Heart left ventricle (tissue), 16 donors: ENCODE measurements around the gene PPP1R1B. TPM values are rescaled to one million over a fixed set of nuclear protein-coding genes. Genes with fewer than 3 reads are reported as not detected.
A peak's percentile ranks its signal among the peaks of the same experiment; 100 is the strongest.

ENCODE experiments used
- ATAC-seq, 4 donors: fragments of 200-7000 bp; cut with Tn5 transposase; one replicate each; pipeline ENCODE4 v1.9.1; 2020 to 2022; ENCODE audit warnings: moderate library complexity in 4 of 4, mild to moderate bottlenecking in 3 of 4, moderate number of reproducible peaks in 1 of 4
- DNase-seq, 5 donors: peaks; one replicate each; pipeline ENCODE4 v3.0.0-alpha.2; 2020
- H3K27ac ChIP-seq, 12 donors: fragments of 200-600 bp; sonication (generic) in 4 of 12; one replicate each; pipeline versions ENCODE4 v1.5.0 to v1.8.0; 2016 to 2022; ENCODE audit warnings: mild to moderate bottlenecking in 2 of 12
- H3K27me3 ChIP-seq, 9 donors: fragments of 200-600 bp; sonication (generic) in 2 of 9; one replicate each; pipeline versions ENCODE4 v1.5.1 to v1.8.0; 2016 to 2022; ENCODE audit warnings: mild to moderate bottlenecking in 3 of 9
- H3K36me3 ChIP-seq, 9 donors: fragments of 200-600 bp; sonication (generic) in 2 of 9; one replicate each; pipeline versions ENCODE4 v1.5.0 to v1.8.0; 2018 to 2022; ENCODE audit warnings: mild to moderate bottlenecking in 2 of 9
- H3K4me1 ChIP-seq, 12 donors: fragments of 200-600 bp; sonication (generic) in 4 of 12; one replicate each; pipeline versions ENCODE4 v1.5.0 to v1.8.0; 2016 to 2022; ENCODE audit warnings: mild to moderate bottlenecking in 3 of 12
- H3K4me3 ChIP-seq, 12 donors: fragments of 200-600 bp; sonication (generic) in 4 of 12; one replicate each; pipeline versions ENCODE4 v1.5.0 to v1.8.0; 2017 to 2022; ENCODE audit warnings: mild to moderate bottlenecking in 9 of 12, moderate library complexity in 4 of 12
- H3K9me3 ChIP-seq, 12 donors: fragments of 200-600 bp; sonication (generic) in 4 of 12; one replicate each; pipeline versions ENCODE4 v1.5.0 to v1.8.0; 2016 to 2022; ENCODE audit warnings: mild to moderate bottlenecking in 1 of 12
- POLR2A ChIP-seq, 2 donors: fragments of 450-650 bp; IDR thresholded peaks; one replicate each; pipeline ENCODE4 v1.6.1; 2017; ENCODE audit warnings: antibody characterized with exemption in 2 of 2, mild to moderate bottlenecking in 2 of 2, moderate library complexity in 2 of 2
- WGBS, 4 donors: extraction: QIAGEN DNeasy Blood & Tissue Kit in 2 of 4; methylation state at CpG; one replicate each; pipeline versions ENCODE4 v1.1.5 to v1.1.7; 2013 to 2018; 5-methylcytosine and 5-hydroxymethylcytosine counted together
- intact Hi-C, 10 donors: fragments of 100-400 bp; cut with DNase I; formaldehyde crosslinking; loops; one replicate each; pipeline versions ENCODE4 v1.11.1 to v1.14.2; 2022
- polyA plus RNA-seq, 2 donors: library from polyadenylated mRNA; stranded (reverse); fragments of 200-250 nt; gene quantifications; one replicate each; pipeline ENCODE4 v1.2.3, GENCODE V29; 2013
- total RNA-seq, 9 donors: library from RNA; depleted of rRNA in 2 of 9; stranded (reverse); fragments of >200 nt in 2 of 9; fragmentation: NEBNext Ultra II Directional in 3 of 9; extraction: Animal tissue kit (Norgen Biotek cat#: 25700) in 3 of 9; gene quantifications; one replicate each; pipeline versions ENCODE4 v1.1.0 to v1.2.4, GENCODE V29; 2016 to 2023
- TF ChIP-seq, protein P1 (sequence below), 12 donors: fragments of 200-600 bp; sonication (generic) in 4 of 12; IDR thresholded peaks; one replicate each; pipeline versions ENCODE4 v1.5.0 to v1.8.0; 2018 to 2022; ENCODE audit warnings: antibody characterized with exemption in 12 of 12, mild to moderate bottlenecking in 5 of 12
- donor health status: ischemic (EF 13 %, LVEDD 7.1; RV severe dilation, severe dysfunction).
- donor health status: healthy with polysubstance abuse.
- donor health status: DM: no; HTN: yes; CAD: no.
- donor health status: DM: no; HTN: no; CAD: no.
- donor health status: ischemic (EF 25% LVEDD 6.9; RV normal size, moderate dysfunction).
- donor health status: ischemic (EF 25% LVEDD 5.7; RV mildly dilated, moderate dysfunction).
- donor health status: healthy.
- donor health status: DM: yes; HTN: yes; CAD: no.
- donor health status: ischemic (EF 35%, LVEDD 5.7; RV mildly dilated, moderate dysfunction).
- donor health status: nonischemic (EF 11% LVEDD 7.7; RV severe dilation, severe dysfunction).
- donor health status: DM: yes; HTN: yes; CAD: no.
- donor health status: PGD.
- donor health status: ischemic (EF 29% LVEDD 5.4; RV normal size, mild dysfunction).
- donor health status: nonischemic (EF 23%, LVEDD 6.1; RV moderate dilation, normal function).

The PPP1R1B gene
- total and polyA plus RNA-seq, 11 donors: 0.54 to 5.8 (median 0.88) TPM; not detected in 1

GRCh38 chr17:39596543-39597267, 30.0 kb upstream of the PPP1R1B start:
- Histone ChIP-seq H3K4me1 (peaks cover 0 to 34% (median 18%) of the 10 kb centered on the region in 12 donors), H3K27me3 (peaks cover 45 to 89% (median 77%) of the 10 kb centered on the region in 9 donors), H3K9me3 (no peaks in the 10 kb centered on the region), H3K4me3 (no peak overlapping the region), H3K27ac (no peak overlapping the region), H3K36me3 (no peaks in the 10 kb centered on the region)
- intact Hi-C loops: no loop called here
- DNase-seq (no peak), ATAC-seq (no peak)
- WGBS, 4 donors: 2 to 4% (median 4%) methylated on average over 38 to 47 of the region's 47 CpGs
- no peak for TF ChIP-seq POLR2A (IDR thresholded peaks at IDR 0.05)
- TF ChIP-seq, protein P1, sequence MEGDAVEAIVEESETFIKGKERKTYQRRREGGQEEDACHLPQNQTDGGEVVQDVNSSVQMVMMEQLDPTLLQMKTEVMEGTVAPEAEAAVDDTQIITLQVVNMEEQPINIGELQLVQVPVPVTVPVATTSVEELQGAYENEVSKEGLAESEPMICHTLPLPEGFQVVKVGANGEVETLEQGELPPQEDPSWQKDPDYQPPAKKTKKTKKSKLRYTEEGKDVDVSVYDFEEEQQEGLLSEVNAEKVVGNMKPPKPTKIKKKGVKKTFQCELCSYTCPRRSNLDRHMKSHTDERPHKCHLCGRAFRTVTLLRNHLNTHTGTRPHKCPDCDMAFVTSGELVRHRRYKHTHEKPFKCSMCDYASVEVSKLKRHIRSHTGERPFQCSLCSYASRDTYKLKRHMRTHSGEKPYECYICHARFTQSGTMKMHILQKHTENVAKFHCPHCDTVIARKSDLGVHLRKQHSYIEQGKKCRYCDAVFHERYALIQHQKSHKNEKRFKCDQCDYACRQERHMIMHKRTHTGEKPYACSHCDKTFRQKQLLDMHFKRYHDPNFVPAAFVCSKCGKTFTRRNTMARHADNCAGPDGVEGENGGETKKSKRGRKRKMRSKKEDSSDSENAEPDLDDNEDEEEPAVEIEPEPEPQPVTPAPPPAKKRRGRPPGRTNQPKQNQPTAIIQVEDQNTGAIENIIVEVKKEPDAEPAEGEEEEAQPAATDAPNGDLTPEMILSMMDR (IDR thresholded peaks at IDR 0.05): no peak

GRCh38 chr17:39597372-39598046, 29.2 kb upstream of the PPP1R1B start:
- no peaks in the 10 kb centered on the region for H3K9me3 ChIP-seq
- no peaks in the 10 kb centered on the region for H3K36me3 ChIP-seq
- H3K27ac ChIP-seq: no peak overlapping the region
- H3K4me1 ChIP-seq: peaks cover 0 to 34% (median 17%) of the 10 kb centered on the region in 12 donors
- H3K4me3 ChIP-seq: no peak overlapping the region
- peaks cover 53 to 97% (median 81%) of the 10 kb centered on the region in 9 donors for H3K27me3 ChIP-seq
- no peak for TF ChIP-seq POLR2A (IDR thresholded peaks at IDR 0.05)
- TF ChIP-seq, protein P1 (IDR thresholded peaks at IDR 0.05): no peak
- intact Hi-C loops: no loop called here
- ATAC-seq (no peak), DNase-seq (no peak)
- WGBS, 4 donors: 6 to 9% (median 8%) methylated on average over 15 to 22 of the region's 22 CpGs

GRCh38 chr17:39598047-39598481, 28.7 kb upstream of the PPP1R1B start:
- Histone ChIP-seq H3K27me3 (peaks cover 57 to 100% (median 86%) of the 10 kb centered on the region in 9 donors), H3K36me3 (no peaks in the 10 kb centered on the region), H3K27ac (no peak overlapping the region), H3K4me3 (no peak overlapping the region), H3K4me1 (peaks cover 0 to 34% (median 17%) of the 10 kb centered on the region in 12 donors), H3K9me3 (no peaks in the 10 kb centered on the region)
- ATAC-seq (peak in 1 of 4 donors; percentile 30), DNase-seq (no peak)
- WGBS, 4 donors: 5 to 6% (median 6%) methylated on average over 6 to 13 of the region's 13 CpGs
- TF ChIP-seq POLR2A (IDR thresholded peaks at IDR 0.05): no peak
- TF ChIP-seq, protein P1 (IDR thresholded peaks at IDR 0.05): no peak
- intact Hi-C loops: no loop called here

GRCh38 chr17:39598630-39599003, 28.1 kb upstream of the PPP1R1B start:
- no peak for ATAC-seq
- no peaks in the 10 kb centered on the region for H3K36me3 ChIP-seq
- H3K27me3 ChIP-seq: peaks cover 63 to 100% (median 91%) of the 10 kb centered on the region in 9 donors
- DNase-seq: no peak
- WGBS, 4 donors: 3 to 5% (median 4%) methylated on average over 17 of the region's 17 CpGs
- peaks cover 0 to 34% (median 17%) of the 10 kb centered on the region in 12 donors for H3K4me1 ChIP-seq
- TF ChIP-seq POLR2A (IDR thresholded peaks at IDR 0.05): no peak
- TF ChIP-seq, protein P1 (IDR thresholded peaks at IDR 0.05): no peak
- H3K9me3 ChIP-seq: no peaks in the 10 kb centered on the region
- intact Hi-C loops: no loop called here
- no peak overlapping the region for H3K27ac ChIP-seq
- peak overlapping the region in 2 of 12 donors; percentile 5 to 20 for H3K4me3 ChIP-seq
